SK-N-MC (cell line): ENCODE results near the gene INPP5D.
"Not testable (repeated sequence)": the region's sequence is repeated elsewhere in the genome, so short reads cannot be mapped to it uniquely, and the experiment has no call there.

ENCODE experiments used
- DNase-seq: peaks from one replicate; pipeline ENCODE4 v3.0.0-alpha.2; 2011; ENCODE audit warnings: low read depth, low spot score
- H3K27ac ChIP-seq: fragments of 200-600 bp; sonication (generic); 2 replicates; pipeline ENCODE4 v1.5.1; 2016; ENCODE audit warnings: mixed run types
- H3K36me3 ChIP-seq: fragments of 200-600 bp; sonication (generic); 2 replicates; pipeline ENCODE4 v1.6.1; 2017; ENCODE audit warnings: antibody characterized with exemption, low read length, mixed read lengths; ENCODE audit not compliant: insufficient read depth
- H3K4me3 ChIP-seq: fragments of 200-600 bp; sonication (generic); 2 replicates; pipeline ENCODE4 v1.5.1; 2016
- H3K9ac ChIP-seq: fragments of 200-600 bp; sonication (generic); 2 replicates; pipeline ENCODE4 v1.8.0; 2017; ENCODE audit warnings: mixed run types, mixed read lengths; ENCODE audit not compliant: insufficient read length
- H3K9me3 ChIP-seq: fragments of 200-600 bp; sonication (generic); 2 replicates; pipeline ENCODE4 v1.6.1; 2017; ENCODE audit warnings: low read depth, mild to moderate bottlenecking, antibody characterized with exemption, low read length, moderate library complexity, mixed read lengths
- EZH2 ChIP-seq: fragments of 200-600 bp; sonication (generic); IDR thresholded peaks from one replicate; pipeline ENCODE4 v1.6.1; 2017; ENCODE audit warnings: antibody characterized with exemption
- FOXP2 ChIP-seq: optimal IDR thresholded peaks from 2 replicates; pipeline ENCODE3; 2011; ENCODE audit warnings: mild to moderate bottlenecking, moderate library complexity; ENCODE audit not compliant: insufficient read depth; ENCODE audit errors: extremely low read length, control extremely low read depth
- POLR2AphosphoS5 ChIP-seq: IDR thresholded peaks from 2 replicates; pipeline ENCODE4 v1.6.1; 2012; ENCODE audit warnings: mild to moderate bottlenecking, low read depth, low read length, borderline replicate concordance

INPP5D gene

DNA sequence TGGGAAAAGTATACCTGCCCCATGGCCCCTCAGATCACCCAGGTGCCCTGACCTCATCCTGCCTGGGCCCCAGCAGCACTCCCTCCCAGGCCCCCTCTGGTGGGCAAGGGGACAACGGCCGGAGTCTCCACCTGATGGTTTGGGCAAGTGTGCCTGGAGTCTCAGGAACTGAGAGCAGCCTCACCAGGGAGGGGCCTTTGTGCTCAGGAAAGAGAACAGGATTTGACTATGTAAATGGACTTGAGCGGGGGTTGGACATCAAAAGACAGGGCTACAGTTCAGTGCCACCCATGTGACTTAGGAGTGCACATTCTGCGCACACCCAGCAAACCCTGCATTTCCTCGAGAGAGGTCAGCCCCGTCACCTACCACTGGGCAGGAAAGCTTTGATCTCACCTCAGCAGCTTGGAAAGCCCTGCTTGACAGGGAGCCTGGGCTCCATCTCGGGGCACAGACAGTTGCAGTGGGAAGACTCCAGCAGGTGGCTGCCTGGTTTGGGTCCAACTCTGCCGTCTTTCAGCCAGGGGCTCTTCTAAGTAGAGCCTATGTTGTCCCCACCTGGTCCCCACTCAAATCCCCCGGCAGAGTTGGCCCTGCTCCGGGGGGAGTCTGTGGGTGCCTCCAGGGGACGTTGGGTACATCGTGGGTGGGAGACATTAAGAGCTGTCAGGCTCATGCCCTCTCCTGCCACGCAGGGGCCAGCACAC, 3.3 kb downstream of the INPP5D start:
- no peak overlapping the region for H3K4me3 ChIP-seq
- no peaks in the 10 kb centered on the region for H3K36me3 ChIP-seq
- no peak overlapping the region for H3K9ac ChIP-seq
- no peak overlapping the region for H3K27ac ChIP-seq
- DNase-seq = no peak
- H3K9me3 ChIP-seq = no peaks in the 10 kb centered on the region
- TF ChIP-seq POLR2AphosphoS5 = no peak
- no peak for TF ChIP-seq FOXP2
- no peak for TF ChIP-seq EZH2

DNA sequence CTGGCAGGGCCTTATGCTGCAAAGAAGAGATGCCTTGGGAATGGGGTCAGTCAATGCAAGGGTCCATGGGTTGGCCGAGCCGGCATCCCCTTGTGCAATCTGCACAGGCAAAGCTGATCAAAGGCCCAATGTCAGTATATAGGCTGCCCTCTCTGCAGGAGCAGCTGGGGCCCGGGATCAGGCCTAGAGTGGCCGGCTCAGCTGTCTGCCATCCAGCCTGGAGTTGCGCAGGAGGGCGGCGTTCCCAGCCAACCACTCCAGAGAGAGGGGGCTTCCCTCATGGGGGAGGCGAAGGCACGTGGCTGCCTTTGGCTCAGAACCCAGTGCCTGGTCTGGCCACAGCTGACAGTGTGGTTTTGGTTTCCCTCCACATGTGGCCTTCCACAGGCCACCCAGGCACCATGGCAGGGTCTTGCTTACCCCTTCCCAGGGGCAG, 3.9 kb downstream of the INPP5D start:
- H3K4me3 ChIP-seq = no peak overlapping the region
- TF ChIP-seq POLR2AphosphoS5 = no peak
- TF ChIP-seq FOXP2 = no peak
- TF ChIP-seq EZH2 = no peak

DNA sequence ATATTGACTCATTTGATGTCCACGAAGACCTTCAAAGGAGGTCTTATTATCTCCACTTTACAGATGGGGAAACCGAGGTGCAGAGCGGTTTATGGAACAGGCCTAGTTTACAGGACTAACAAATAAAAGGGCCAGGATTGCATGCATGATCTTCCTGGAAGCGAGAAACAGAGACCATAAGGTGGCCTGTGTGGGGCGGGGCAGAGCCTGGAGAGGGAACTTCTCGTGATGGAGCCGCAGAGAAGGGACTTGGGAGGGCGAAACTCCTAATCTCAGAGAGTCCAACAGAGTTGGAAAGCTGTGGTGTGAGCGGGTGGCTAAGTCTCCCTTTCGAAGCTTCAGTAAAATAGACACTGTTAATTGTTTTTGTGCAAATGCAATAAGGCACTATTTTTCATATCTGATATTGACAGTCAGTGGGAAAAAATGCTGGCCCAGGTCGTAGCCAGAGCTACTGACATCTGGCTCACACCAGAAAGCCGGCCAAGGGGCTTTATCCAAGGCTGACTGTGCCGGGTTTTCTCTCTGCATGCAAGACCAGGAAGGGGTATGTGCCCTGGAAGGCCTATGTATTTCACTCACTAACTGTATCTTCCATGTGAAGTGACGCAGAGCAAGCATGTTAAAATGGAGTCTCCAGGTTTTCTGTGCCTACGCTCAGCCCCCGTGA, 4.5 kb downstream of the INPP5D start:
- Histone ChIP-seq H3K9ac (no peak overlapping the region), H3K9me3 (no peaks in the 10 kb centered on the region), H3K4me3 (no peak overlapping the region), H3K36me3 (no peaks in the 10 kb centered on the region), H3K27ac (no peak overlapping the region)
- DNase-seq = no peak
- TF ChIP-seq EZH2 (no peak), POLR2AphosphoS5 (no peak), FOXP2 (no peak)

More for the DNA sequence above, 3.9 kb downstream of the INPP5D start:
- Histone ChIP-seq H3K9ac (no peak overlapping the region), H3K27ac (no peak overlapping the region), H3K36me3 (no peaks in the 10 kb centered on the region), H3K9me3 (no peaks in the 10 kb centered on the region)
- no peak for DNase-seq

DNA sequence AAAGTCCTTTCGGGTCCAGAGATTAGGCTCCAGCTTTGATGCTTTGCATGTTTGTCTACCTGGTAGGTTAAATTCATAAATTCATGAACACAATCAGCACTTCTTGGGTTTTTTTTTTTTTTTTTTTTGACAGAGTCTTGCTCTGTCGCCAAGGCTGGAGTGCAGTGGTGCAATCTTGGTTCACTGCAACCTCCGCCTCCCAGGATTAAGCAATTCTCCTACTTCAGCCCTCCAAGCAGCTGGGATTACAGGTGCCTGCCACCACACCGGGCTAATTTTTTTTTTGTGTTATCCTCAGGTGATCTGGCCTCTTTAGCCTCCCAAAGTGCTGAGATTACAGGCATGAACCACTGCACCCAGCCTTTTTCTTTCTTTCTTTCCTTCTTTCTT, 5.1 kb downstream of the INPP5D start:
- not testable (repeated sequence) for DNase-seq, H3K36me3 ChIP-seq, H3K4me3 ChIP-seq, H3K9ac ChIP-seq, H3K9me3 ChIP-seq, H3K27ac ChIP-seq

DNA sequence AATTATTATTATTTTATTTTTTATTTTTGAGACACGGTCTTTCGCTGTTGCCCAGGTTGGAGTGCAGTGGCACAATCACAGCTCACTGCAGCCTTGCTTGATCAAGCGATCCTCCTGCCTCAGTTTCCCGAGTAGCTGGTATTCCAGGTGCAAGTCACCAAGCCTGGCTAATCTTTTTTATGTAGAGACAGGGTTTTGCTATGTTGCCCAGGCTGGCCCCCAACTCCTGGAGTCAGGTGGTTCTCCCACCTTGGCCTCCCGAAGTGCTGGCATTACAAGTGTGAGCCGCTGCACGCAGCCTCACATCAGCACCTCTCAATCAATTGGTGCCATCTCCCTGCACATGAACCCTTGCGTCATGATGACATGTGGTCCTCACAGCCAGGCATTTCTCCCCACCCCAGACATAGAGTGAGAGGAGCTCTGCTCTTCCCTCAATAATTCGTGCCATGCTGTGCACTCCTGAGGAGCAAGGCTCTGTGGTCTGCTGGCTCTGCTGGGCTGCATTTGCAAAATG, 5.9 kb downstream of the INPP5D start:
- DNase-seq = no peak
- Histone ChIP-seq H3K9me3 (no peaks in the 10 kb centered on the region), H3K27ac (no peak overlapping the region), H3K4me3 (no peak overlapping the region), H3K9ac (no peak overlapping the region), H3K36me3 (no peaks in the 10 kb centered on the region)
- TF ChIP-seq FOXP2 (no peak), POLR2AphosphoS5 (no peak), EZH2 (no peak)

DNA sequence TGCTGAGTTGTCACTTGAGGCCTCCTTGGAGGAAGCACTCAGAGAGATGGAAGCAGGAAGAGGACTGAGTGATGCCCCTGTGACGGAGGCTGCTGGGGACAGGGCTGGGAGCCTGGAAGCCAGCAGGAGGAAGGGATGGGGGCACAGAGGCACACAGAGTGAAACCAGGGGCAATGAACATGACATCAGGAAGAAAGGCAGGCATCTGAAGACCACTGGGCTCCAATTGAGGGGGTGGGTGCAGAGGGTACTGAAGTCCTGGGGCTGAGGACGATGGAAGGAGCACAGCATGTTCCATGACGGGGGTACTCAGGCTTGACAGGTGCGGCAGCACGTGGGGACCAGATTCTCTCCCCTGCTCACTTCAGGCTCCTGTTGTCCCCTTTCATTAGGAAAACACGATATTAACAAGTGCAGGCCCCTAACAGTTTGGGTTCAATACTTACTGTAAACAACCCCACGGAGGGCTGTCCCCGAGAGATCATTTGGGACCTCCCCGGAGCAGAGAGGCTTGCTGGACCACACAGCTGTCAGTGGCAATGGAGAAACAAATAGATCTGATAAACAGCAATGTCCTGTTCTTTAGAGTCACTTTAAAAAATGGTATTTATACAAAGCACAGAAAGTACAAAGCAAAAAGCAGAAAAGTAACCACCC, 8.7 kb downstream of the INPP5D start:
- no peak for TF ChIP-seq EZH2
- TF ChIP-seq FOXP2 = no peak
- no peak for TF ChIP-seq POLR2AphosphoS5
- Histone ChIP-seq H3K4me3 (no peak overlapping the region), H3K27ac (no peak overlapping the region), H3K9ac (no peak overlapping the region), H3K9me3 (no peaks in the 10 kb centered on the region; the same call in 1 of the 2 replicates), H3K36me3 (no peaks in the 10 kb centered on the region)
- DNase-seq = no peak

DNA sequence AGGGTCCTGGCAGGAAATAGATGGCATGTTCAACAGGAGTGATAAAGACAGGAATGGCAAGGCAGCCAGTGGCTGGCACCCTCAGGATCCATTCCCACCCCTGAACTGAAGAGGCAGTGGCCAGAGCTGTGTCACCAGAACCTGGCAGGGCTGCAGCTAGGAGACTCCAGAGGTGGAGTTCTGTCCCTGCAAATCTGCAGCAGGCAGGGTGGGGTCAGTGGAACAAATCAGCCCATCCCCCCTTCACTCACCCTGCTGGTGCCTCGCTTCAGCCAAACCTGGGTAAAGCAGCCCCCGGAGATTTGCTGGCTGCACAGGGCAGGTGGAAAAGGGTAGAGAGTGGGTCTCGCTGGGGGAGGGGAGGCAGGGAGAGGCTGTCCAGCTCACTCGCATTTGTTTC, 12.7 kb downstream of the INPP5D start:
- no peaks in the 10 kb centered on the region for H3K36me3 ChIP-seq
- no peak overlapping the region for H3K4me3 ChIP-seq
- no peak overlapping the region for H3K9ac ChIP-seq
- H3K9me3 ChIP-seq = no peaks in the 10 kb centered on the region; the same call in 1 of the 2 replicates
- no peak overlapping the region for H3K27ac ChIP-seq
- no peak for DNase-seq
- TF ChIP-seq EZH2 (no peak), POLR2AphosphoS5 (no peak), FOXP2 (no peak)

DNA sequence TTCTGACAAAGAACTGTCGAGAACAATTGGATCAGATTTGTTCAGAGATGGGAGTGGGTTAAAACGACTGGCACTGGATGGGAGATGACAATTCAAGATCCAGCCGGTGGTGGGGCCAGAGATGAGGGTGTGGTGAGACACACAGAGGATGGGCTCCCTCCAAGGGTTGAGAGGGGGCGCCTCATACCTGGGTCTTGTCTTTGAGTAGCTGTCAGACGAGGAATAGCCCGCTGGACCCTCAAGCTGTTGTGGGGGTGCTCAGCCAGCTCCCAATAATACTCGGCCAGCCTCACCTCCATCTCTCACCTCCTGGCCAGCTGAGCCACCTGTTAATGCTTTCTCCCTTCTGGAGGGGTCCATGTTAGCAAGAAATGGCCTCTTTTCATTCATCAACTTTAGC, 14.0 kb downstream of the INPP5D start:
- Histone ChIP-seq H3K4me3 (no peak overlapping the region), H3K36me3 (no peaks in the 10 kb centered on the region), H3K27ac (no peak overlapping the region), H3K9ac (no peak overlapping the region), H3K9me3 (no peaks in the 10 kb centered on the region; the same call in 1 of the 2 replicates)
- TF ChIP-seq FOXP2 (no peak), EZH2 (no peak), POLR2AphosphoS5 (no peak)
- DNase-seq = no peak
